ENCODE results near the gene RHOBTB3.
"Not testable (repeated sequence)": the region's sequence is repeated elsewhere in the genome, so short reads cannot be mapped to it uniquely, and the experiment has no call there.

- TF ChIP-seq EZH2 (IDR thresholded peaks at IDR 0.05; ENCODE audit: insufficient read depth, low read length); CTCF (IDR thresholded peaks at IDR 0.05; ENCODE audit: insufficient read depth, low read depth, low read length): not testable (repeated sequence)
Measured at GRCh38 chr5:95707534-95708188, 23.5 kb upstream of the RHOBTB3 start.

All from astrocyte (in vitro differentiated cells and primary cell).